ENCODE data around the gene EPHA2.

Gene EPHA2

DNA sequence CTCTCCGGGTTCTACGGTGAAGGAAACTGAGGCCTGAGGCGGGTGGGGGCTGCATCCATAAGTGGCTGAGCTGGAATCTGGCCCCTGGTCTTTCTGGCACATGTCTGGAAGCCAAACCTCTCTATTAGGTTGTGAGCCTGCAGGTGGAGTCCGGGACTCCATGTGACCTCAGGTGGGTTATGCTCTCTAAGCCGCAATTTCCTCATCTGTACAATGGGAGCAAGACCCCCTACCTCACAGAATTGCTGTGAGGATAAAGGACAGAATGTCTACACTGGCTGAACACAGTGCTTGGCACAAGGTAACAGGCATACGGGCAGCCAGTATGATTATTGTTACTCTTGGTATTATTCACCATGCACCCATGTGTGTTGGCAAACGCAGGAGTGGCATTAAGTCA lies 6.7 kb downstream of the EPHA2 start:
- no peak for DNase-seq

DNA sequence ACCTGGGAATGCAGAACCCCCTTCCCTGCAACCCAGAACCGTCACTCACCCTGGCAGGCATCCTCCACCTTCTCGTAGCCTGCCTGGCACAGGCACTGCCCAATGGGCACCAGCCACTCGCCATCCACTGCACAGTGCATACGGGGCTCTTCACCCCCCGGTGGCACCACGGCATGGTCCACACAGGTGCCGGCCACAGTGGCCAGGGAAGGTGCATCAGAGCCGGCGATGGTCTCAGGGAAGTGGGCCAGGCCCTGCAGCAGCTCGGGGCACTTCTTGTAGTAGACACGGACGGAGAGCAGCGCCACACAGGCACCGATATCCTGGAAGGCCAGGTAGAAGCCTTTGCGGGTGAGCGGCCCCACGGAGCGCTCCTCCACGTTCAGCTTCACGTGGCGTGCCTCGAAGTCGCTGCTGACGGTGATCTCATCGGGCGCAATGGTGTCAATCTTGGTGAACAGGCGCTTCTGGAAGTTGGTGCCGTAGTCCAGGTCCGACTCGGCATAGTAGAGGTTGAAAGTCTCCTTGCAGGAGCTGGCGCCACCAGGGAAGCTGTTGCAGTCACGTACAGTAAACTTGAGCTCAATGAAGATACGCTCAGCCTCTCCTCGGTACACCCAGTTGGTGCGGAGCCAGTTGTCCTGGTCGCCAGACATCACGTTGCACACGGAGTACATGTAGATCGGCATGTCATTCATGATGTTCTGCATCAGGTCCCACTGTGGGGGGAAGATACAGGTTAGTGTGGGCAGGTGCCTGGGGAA lies 7.4 kb downstream of the EPHA2 start:
- DNase-seq: no peak

DNA sequence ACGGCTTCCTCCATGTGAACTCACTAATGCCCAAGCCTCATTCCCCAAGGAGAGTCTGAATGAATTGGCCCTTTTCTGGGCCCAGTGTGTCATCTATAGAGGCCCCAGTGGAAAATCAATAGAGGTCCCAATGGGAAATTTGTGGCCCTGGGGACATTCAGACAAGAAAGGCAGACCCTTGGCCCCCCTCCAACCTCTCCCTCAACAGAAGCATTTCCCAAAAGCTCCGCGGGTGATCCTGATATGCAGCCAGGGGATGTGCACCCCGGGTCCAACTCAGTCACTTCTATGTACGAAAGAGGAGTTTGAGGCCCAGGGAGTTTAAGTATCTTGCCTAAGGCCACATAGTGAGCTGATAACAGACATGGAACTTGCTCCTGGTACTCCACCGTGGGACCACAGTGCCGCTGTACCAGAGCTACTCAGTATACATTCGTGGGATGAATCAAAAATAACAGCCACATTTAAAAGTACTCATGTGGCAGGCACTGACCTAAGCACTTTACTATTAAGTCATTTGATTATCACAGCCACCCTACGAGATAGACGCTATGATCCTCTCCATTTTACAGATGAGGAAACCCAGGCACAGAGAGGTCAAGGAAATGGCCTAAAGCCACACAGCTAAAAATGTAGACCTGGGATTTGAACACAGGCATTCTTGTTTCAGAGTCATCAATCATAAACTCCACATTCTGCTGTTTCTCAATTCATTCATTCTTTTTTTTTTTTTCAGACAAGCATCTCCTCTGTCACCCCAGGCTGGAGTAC lies 8.5 kb downstream of the EPHA2 start:
- no peak for DNase-seq

DNA sequence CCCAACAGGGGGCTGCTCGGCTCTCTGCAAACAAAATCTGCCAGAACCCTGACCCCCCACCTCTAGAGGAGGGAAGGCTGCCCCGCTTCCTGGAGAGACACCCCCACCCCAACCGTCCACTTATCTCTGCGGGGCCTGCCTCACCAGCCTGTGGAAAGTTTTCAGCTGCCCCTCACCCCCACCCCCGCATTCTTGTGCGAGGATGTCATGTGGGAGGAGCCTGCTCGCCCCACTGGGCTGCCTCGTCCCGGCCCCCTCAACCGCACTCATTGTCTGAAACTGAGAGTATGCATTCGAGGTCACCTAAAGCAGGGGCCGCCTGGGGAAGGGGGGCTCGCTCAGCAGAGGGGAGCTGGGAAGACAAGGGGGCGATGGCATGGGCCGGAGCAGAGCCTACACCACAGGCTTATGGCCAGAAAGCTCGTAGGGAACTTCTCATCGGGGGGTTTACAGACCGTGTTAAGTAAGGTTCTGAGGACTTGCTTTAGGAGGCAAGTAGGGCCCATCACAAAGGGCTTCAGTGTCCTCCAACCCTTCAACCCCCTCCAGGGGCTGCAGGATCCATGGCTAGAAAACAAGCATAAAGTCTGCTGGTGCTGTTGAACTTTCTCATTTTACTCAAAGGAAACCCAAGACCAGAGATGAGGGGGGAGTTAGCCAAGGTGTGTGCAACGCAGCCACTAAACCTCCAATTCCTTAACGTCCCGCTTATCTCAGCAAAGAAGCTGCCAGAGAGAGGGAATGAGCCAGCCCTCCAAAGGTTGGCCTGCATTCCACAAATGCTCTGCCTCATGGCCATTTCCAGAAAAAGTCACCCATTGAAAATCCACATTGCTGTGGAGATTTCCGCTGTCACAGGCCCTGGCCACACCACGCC lies 9.4 kb downstream of the EPHA2 start:
- no peak for DNase-seq

DNA sequence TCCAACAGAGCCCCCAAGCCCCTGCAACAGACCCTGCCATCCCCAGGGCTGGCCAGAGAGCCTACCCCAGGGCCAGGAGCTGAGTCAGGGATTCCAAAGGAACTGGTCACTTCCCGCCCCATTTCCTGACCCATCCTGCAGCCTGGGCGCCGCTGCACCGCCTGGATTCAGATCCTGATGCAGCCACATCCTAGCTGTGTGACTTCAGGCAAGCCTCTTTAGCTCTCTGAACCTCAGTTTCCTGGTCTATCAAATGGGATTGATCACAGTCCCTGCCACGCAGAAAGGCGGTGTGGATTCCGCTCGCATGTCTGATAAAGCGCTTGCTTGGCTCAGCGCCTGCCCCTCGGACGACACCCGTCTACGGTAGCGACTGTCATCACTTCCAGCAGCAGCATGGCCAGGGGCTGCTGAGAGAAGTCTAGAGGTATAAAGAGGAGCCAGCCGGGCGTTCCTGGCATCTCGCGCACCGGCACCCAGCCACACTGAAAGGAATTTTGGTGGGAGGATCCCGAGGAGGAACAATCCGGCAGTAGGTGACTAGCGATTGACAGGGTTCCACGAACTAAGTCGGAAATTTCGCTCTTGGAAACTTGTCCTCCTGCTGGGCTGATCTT lies 10.1 kb downstream of the EPHA2 start:
- DNase-seq: no peak

DNA sequence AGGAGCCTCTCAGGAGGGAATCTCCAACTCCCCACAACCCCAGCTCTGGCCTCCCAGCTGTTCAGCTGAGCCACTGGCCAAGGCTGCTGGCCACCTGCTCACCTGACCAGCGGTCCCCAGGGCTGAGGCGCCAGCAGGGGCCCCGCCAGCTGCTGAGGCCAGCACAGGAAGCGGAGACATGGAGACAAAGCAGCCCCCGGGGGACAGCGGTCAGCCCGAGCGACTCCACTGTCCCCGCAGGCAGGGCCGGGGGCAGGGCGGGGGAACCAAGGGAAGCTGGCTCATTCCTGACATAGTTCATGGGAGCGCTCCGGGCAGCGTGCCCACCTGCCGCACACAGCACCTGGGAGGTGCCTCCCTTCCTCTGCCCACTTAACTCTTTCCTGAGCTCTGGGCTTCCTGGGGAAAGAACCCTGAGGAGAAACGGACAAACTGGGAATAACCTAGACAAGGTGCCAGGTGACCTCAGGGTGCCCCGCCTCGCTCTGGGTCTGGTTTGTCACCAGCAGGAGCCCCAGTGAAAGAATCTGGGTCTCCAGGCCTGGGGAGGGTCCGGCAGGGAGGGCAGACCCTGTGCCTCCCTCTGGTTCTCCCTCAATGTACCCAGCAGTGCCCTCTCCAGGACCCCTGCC lies 10.7 kb downstream of the EPHA2 start:
- no peak for DNase-seq

DNA sequence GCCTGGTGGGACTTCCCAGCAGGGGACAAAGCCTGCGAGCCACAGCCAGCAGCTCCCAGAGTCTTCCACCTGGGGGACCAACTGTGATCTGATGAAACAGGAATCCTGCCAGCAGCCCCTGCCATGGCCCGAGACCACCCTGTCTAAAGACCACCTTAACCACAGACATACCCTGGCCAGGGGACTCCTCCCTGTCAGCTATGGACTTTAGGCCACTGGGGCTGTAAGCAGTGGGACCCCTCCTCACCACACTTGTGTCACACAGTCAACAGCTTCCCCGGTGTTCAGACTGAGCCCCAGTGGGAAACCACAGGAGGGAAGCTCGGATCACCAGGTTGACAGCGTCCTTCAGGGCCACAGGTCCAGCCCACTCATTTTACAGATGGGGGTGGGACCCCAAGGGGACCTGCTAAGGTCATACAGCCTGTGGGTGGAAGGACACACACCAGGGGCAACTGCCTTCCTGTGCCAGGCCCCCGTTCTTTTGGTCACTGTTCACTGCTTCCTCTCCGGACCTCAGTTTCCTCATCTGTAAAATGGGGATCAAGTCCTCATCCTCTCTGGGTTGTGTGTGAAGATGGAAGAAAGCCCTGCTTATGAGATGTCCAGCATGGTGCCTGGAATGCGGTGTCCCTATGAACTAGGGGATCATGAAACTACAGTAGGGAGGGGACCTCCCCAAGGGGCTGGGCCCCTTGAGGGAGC lies 11.4 kb downstream of the EPHA2 start:
- DNase-seq: no peak

DNA sequence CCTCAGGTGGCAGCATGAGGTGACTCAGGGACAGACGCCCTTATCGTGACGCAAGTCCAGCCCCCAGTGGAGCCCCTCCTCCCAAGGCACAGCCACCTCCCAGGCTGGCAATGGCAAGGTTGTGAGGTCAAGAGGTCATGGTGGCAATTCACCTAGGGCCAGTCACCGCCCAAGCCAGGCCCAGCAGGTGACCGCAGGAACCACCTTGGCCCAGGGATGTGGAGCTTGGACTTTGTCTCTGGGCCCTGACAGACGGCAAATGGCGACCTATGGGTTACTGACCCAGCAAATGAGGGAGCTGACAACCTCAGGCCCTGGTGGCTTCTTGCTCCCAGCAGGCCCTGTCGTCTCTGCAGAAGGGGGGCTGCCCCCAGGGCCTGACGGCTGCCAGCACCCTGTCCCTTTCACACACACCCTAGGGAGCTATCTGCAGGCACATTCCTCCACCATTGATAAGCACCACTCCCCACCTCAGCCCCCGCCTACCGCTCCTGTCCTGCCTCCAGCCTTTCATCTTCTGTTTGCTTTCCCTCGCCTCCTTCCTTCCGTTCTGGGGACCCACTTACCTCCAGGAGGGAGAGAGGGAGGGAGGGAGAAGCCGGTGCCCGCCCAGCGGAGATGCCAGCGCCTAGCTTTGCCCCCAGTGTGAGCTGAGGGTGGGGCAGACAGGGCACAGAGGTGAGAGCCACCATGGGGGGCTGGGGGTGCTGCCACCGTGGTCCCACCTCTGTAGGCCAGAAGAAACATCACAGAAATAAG lies 12.1 kb downstream of the EPHA2 start:
- DNase-seq: no peak

DNA sequence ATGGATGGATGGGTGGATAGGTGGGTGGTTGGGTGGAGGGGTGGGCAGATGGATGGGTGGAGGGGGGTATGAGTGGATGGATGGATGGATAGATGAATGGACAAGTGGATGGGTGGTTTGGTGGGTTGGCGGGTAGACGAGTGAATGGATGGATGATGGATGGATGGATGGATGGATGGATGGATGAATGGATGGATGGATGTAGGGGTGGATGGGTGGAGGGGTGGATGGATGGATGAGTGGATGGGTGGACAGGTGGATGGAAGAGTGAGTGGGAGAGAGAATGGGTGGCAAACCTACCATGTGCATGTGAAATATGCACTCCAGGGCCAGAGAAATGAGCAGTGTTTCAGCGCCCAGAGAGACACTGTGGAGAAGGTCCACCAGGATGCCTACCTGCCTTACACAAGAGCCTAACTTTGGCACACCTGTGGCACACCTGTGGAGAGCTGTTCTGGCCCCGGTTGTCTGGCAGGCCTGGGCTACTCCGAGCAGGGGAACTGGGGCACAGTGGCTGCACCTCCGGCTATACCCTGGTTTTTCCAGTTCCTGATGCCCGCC lies 12.8 kb downstream of the EPHA2 start:
- DNase-seq: no peak

DNA sequence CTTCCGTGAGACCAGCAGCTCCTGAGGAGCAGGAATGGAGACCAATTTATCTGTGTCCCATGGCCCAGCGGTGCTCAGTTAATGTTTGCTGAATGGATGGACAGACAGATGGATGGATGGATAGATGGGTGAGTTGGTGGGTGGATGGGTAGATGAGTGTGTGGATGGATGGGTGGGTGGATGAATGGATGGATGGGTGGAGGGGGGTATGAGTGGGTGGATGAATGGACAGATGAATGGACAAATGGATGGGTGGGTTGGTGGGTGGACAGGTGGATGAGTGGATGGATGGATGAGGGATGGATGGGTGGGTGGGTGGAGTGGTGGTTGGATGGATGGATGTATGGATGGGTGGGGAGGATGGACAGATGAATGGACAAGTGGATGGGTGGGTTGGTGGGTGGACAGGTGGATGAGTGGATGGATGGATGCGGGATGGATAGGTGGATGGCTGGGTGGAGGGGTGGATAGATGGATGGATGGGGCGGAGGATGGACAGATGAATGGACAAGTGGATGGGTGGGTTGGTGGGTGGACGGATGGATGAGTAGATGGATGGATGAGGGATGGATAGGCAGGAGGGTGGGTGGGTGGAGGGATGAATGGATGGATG lies 13.4 kb downstream of the EPHA2 start:
- DNase-seq: no peak

DNA sequence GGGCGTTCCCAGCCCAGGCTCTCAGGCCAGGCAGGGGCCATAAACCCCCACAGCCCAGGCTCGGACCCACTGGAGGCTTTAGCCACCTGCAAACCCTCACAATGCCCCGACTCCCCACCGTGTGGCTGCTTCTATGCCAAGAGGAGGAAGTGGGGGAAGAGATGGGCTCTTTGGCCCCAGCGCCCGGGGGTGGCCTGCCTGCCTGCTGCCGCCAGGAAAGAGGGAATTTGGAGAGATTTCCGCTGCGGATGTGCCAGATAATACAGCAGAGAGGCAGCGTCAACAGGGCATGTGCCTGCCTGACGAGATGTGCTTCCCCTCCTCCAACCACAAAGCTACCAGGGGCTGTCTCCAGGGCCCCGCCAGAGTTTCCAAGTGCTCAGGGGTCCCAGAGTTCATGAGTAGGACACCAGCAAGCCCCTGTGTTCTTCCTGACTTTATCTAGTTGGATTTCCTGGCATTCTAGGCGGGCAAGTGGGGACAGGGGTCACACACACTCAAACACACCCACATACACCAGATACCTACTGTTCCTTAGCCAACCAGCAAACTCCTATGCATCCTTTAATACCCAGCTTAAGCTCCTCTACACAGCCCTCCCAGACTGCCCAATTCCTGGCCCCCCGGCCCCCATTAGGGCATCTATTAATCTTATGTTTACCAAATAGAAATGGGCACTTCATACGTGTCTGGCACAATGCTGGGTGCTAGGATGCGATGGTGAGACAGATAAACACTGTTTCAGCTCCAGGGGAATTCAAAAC lies 14.1 kb downstream of the EPHA2 start:
- DNase-seq: no peak

DNA sequence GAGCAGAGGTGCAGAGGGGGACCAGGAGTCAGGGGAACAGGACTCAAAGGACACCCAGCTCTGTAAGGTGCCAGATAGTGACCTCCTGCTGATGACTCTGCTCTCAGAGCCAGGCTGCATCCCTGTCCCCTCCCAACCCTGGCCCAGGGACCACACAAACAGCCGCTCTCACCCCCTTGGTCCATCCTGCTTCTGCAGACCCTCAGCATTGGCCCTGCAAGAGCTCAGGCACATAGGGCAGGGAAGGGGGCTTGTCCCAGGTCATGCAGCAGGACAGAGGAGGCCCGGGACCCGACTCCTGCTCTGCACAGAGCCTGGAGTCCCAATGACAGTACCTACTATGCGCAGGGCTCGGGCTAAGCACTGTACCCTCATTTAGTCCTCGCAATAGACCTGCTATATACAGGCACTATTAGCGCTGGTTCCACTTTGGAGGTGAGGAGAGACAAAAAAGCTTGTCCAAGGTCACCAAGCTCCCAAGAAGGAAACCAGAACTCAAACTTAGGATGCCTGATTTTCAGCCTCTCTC lies 15.7 kb downstream of the EPHA2 start:
- no peak for DNase-seq

DNA sequence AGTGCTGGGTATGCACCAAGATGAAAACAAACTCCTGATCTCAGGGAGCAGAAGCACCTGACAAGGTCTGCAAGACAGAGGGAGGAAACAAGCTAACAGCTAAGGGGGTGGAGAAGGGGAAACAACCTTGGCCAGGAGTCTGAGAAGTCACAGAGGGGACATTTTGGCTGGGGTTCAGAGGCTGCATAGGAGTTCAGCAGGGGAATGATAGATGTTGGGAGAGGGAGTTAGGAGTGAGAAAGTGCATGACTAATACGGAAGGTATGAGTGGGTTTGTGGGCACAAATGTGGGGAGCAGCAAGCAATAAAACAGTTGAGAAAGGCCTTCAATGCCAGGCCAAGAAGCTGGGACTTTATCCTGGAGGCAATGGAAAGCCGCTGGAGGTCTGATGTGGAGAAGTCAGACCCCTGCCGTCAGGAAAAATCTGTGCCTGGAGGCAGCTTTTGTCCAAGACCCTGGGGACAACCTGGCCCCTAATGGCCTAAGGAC lies 16.4 kb downstream of the EPHA2 start:
- no peak for DNase-seq

DNA sequence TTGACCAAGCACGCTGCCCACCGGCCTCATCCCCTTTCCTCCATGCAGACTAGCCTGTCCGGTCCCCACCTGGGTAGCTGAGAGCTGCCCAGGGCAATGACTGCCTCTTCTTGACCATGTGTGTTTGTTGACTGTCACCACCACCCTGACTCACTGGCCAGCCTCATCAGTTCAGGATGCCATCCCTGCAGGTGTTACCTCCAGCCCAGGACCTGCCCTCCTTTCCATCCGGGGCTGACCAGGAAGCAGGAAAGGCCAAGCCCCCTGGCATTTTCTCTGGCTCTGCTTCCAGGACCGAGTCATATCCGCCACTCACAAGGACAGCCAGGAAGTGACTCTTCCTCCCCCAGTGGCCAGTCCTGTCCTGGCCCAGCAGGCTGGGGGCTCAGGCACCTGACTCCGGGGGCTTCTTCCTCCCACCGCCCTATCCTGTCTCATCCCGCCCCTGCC lies 17.1 kb downstream of the EPHA2 start:
- no peak for DNase-seq

DNA sequence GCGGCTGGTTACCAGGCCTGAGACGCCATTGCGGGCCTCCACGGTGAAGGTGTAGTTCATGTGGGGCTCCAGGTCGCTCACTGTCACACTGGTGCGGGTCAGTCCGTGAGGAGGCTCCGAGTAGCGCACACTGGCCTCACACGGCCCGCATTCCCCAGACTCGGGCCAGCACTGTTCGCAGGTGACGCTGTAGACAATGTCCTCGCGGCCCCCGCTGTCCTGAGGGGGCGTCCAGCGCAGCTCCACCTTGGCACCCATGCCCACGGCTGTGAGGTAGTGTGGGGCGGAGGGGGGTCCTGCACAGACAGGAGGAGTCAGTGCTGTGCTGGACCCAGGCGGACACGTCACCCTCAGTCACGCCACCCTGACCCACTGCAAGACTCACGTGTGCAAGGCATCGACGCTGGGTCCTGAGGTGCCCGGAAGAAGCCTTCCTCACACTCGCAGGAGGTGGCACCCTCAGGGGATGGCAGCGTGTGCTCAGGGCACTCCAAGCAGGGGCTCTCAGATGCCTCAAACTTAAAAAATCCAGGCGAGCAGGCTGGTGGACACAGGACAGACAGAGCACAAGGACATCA lies 17.9 kb downstream of the EPHA2 start:
- no peak for DNase-seq

DNA sequence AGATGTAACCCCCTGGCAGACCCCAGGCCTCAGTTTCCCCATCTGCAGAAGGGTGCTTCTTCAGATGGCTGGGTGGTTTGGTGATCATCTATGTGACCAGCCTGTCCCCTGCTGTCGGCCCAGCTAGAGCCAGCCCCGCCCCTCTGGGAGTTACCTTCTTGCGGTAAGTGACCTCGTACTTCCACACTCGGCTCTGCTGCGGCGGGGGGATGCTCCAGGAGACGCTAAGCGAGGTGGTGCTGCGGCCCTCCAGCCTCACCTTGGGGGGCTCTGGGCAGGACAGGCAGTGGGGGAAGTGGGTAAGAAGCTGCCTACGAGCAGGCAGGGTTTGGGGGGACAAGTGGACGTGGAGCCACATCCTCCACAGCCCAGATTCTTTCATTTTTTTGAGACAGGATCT lies 20.4 kb downstream of the EPHA2 start:
- no peak for DNase-seq

DNA sequence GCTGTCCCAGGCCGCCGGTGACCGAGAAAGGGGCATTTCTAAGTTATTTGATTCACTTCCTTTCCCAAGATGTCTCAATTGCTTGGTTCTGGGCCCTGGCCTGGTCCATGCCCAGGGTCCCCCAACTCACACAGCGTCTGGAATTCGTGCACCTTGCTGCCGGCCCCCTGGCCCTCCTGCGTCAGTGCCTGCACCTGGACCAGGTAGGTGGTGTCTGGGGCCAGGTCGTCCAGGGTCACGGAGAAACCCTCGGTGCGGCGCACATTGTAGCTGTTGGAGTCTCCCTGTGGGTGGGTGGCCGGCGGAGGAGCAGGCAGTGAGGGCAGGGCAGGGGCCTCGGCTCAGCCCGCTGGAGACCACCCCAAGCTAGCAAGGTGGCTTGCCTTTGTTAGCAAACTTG lies 21.0 kb downstream of the EPHA2 start:
- no peak for DNase-seq

DNA sequence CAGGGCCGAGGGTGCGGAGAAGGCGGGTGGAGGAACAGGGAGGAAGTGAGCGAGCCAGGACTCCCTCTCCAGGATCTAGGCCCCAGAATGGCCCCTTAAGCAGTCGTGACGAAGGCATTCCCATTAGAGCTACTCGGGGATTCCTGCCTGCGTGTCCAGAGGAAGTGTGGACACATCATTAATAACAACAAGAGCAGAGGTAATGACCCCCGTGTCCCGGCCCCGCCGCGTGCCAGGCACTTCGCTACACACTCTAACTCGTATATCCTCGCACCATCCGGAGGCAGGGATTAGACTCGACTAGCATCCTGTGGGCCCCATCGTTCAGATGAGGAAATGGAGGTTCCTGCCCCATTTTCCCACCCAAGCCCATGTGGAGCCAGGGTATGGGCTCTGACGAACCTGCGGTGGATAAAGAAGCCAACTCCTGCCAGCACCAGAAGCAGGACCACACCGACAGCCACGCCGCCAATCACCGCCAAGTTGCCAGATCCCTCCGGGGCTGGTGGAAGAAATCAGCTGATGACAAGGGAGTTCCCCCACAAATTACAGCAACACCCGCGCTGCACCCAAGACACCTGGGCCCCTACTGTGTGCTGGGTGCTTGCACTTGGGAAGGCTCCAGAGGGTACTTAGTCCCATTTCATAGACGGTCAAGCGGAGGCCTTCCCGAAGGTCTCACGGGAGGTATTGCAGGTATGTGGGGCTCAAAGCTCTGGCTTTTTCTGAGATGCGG lies 21.6 kb downstream of the EPHA2 start:
- DNase-seq: no peak

Data from NCI-H524 (cell line).